ENCODE measurements around the gene MYO16. TPM values are rescaled to one million over a fixed set of nuclear protein-coding genes. Genes with fewer than 3 reads are reported as not detected.
"Not testable (repeated sequence)": the region's sequence is repeated elsewhere in the genome, so short reads cannot be mapped to it uniquely, and the experiment has no call there.

MYO16 gene
- polyA plus RNA-seq, 1 donor, result 0.50 TPM

DNA sequence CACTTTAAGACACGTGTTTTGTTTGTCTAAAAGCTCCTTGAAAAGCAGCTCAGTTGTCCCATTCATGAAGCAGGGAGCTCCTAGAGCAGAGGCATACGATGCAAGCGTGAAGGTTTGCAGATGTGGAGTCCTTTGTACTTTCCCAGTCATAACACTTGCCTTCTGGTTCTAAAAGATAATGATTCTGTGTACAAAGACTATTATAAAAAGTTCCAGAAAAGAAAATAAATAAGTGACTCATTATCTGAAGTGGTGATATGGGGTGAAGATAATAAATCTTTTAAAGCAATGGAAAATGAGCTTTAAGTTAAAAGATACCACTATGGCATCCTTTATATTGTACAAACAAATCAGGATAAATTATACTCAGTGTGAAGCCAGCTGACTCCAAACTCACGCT is 569.9 kb downstream of the MYO16 start:
- no peak for DNase-seq

DNA sequence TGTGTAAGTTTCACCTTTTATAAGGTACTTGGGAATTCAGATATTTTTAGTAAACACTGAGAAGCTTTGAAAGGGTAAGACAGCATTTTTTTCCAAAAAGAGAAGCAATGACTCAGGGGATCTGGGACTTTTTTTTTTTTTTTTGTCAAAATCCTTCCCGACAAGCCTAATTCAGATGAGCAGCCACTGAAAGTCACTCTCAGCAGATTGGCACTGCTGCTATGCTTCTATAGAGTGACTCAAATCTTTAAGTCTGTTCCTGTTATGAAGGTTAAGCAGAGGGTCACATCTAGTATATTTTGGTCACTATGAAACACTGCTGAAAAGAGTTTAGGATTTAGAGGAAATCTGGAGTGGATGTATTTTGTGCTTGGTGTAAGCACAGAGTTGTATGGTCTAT is 571.1 kb downstream of the MYO16 start:
- DNase-seq, result no peak

DNA sequence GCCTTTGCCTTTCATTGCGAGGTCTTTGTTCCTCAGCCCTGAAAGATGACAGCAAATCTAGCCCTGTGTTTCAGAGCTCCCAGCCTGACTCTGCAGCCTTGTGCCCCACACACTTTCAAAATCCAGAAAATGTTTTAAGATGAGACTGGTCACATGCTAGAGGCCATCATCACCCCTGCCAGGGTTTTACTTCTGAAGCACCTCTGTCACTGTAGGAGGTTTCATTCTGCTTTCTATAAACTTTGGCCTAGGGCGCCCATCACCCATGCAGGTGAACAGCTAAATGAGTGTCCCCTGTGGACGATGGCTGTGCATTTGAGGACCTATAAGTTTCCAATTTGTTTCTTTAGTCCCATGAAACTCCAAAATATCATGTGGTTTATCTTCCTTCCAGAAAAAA is 574.2 kb downstream of the MYO16 start:
- DNase-seq, result no peak

GRCh38 chr13:109204252-109204651 is 574.8 kb downstream of the MYO16 start:
- DNase-seq, result no peak

DNA sequence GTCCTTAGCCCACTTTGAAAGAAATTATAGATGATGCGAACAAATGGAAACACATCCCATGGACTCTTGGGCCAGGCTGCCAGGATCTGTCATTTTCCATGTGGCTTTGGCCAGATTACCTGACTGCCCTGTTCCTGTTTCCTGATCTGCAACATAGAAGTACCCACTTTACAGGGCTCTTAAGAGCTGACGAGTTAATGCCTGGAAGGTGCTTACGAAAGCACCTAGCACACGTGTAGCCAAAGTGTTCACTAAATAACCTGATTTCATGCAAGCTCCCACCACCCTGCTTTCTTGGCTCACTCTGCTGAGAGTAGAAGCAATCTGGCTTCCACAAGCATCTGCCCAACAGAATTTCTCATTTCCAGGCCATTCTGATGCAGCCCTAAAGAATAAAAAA is 575.2 kb downstream of the MYO16 start:
- DNase-seq, result no peak

DNA sequence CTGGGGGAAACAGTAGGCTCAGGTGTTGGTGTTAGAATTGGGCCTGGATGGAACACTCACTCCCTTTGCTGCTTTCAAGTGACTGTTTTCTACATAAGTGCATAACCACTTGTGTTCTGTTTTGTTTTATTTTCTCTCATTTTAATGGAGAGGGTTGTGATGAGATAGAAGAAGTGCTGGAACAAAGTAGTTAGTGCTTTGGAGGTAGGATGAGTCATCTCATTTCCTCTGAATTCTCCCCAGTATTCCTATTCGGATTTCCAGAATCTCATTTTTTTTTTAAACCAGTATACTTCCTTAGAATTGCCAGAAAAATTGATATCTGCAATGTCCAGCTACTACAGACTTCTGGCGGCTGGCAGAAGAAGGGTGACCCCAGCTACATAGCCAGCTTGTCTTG is 575.9 kb downstream of the MYO16 start:
- DNase-seq, result no peak

DNA sequence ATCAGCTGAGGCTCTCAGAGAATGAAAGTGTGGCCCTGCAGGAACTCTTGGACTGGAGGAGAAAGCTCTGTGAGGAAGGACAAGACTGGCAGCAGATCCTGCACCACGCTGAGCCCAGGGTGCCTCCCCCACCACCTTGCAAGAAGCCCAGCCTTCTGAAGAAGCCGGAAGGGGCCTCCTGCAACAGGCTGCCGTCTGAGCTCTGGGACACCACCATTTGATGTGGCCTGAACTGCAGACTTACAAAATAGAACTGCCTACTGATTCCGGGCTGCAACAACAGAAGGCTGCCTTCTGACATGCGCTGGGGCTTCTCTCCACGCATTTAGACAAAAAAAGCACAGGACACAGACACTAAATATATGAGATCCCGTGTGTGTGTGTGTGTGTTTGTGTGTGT is 577.2 kb downstream of the MYO16 start:
- no peak for DNase-seq

- DNase-seq, result no peak
These were observed 578.2 kb downstream of the MYO16 start for GRCh38 chr13:109207622-109208021.

DNA sequence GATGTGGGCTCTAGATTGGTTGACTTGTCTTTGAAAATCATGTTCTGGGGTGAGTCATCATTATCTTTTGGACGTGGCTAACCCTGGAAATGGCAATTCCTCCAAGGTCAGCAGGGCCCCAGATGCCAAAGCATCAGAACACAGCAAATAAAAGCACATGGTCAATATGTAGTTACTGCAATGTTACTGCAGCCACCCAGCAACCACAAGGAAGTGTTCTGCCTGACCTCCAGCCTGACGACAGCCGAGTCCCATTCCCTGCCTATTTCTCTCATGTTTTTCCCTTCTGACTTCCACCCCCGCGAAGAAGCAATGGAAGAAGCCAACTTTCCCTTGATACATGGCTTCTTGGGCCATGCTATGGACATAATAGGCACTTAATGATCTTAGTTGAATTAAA is 579.1 kb downstream of the MYO16 start:
- DNase-seq, result no peak

DNA sequence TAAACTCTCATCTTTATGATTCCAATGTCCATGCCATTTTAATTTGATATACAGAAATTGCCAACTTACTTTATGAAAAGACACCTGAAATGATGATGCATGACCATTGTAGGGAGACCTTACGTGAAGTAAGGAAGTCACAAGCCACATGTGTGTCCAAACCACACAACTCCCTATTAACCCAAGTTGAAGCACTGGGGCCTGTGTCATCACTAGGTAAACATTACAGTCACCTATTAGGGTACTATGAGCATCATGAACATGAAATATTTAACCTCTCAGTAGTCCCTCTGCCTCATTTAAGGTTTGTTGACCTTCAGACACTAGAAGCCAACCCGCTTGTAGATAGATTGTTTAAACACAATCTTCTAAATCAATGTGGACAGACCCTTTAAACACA is 580.1 kb downstream of the MYO16 start:
- DNase-seq, result no peak

DNA sequence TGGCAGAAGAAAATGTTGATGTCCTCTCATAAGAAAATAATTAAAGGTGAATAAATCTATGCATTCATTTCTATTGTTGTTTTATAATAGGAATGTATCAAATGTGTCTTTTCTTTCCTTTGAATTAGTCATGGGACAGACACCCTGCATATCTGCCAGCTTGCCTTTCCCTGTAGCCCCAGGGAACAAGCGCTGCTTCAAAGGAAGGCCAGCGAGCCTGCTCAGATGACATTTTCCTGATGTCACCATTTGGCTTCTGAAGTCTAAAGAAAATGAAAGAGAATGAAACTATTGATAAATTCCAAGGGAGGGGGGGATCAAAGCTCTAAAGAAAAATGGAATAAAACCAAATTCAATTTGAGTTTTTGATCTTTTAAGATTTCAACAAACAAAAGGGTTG is 582.2 kb downstream of the MYO16 start:
- no peak for DNase-seq

DNA sequence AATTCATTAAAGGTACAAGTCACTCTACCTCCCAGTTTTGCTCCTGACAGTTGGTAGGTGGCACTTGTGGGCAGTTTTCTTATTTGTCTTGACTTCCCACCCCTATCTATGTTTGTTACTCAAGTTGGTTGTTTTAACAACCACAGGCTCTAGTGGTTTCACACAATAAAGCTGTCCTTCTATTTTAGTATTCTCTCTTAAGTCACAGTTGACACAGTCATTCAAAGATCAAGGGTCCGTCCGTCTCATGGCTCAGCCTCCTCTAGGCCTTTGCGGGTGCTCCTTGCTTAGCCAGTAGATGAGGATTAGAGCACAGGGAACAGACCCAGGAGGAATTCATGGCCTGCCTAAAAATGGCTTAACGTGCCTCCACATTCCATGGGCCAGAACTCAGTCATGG is 583.2 kb downstream of the MYO16 start:
- DNase-seq, result peak; percentile 36

- DNase-seq, result no peak
These were observed 584.3 kb downstream of the MYO16 start for GRCh38 chr13:109213714-109214113.

GRCh38 chr13:109214393-109214792 is 585.0 kb downstream of the MYO16 start:
- DNase-seq, result no peak

GRCh38 chr13:109215377-109215776 is 586.0 kb downstream of the MYO16 start:
- no peak for DNase-seq

GRCh38 chr13:109217510-109217909 is 588.1 kb downstream of the MYO16 start:
- not testable (repeated sequence) for DNase-seq

- DNase-seq, result no peak
These were observed 591.2 kb downstream of the MYO16 start for GRCh38 chr13:109220631-109221030.

GRCh38 chr13:109224033-109224432 is 594.6 kb downstream of the MYO16 start:
- no peak for DNase-seq

DNA sequence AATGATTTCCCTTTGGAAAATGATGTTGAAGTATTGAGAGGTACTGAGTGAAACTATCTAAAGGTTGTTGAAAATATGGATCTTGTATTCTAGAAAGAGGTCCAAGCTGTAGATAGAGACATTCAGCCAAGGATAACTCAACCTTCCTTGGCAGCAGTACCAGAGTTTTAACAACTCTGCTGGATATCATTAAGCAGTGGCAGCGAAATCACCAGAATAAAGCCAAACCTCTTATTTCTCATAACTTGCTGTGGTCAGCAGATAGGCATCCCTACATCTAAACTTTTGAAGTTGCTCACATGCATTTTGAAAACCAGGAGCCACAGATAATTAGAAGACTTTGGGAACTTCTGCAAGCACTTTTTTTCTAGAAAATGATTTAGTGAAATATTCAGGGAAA is 597.2 kb downstream of the MYO16 start:
- DNase-seq, result no peak

DNA sequence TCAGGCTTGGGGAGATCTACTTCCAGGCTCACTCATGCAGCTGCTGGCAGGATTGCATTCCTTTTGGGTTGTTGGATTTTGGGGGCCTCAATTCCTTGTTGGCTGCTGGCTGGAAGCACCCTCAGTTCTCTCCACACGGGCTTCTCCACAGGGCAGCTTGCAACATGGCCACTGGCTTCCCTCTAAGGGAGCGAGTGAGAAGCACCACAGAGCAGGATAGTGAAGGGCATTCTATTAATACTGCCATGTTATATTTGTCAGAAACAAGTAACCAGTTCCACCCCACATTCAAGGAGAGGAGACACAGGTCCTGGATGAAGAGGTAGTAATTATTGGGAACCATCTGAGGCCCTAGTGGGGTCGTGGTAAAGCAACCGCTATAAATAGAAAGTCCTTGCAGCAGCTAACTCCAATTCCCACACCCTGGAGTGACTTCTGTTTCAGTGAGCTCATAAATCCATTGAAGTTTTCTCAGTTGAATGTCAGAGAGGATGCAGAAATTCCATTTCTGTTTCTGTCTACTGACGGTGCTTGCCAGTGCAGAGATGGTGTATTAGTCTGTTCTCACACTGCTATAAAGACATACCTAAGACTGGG is 598.0 kb downstream of the MYO16 start:
- DNase-seq, result no peak

DNA sequence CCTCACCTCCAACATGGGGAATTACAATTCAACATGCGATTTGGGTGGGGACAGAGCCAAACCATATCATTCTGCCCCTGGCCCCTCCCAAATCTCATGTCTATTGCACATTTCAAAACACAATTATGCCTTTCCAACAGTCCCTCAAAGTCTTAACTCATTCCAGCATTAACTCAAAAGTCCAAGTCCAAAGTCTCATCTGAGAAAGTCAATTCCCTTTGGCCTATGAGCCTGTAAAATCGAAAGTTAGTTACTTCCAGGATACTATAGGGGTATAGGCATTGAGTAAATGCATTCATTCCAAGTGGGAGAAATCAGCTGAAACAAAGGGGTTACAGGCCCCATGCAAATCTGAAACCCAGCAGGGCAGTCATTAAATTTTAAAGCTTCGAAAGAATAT is 598.8 kb downstream of the MYO16 start:
- DNase-seq, result no peak

DNA sequence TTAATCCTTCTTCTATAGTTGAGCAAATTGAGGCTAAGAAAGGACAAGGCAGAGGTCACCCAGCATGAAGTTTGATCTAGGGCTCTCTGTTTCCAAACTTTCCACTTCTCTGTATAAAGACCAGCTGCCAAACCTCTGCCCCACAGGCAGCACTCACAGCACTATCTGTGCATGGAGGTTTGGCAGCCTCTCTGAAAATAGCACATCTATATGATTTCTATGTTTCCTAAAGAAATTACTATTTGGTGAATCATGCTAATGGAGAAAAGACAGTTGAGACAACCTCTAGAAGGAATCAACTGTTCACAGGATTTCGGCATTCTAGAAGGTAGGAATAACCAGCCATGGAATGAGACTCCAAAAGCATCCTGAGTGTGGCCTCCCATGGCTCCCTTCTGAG is 602.5 kb downstream of the MYO16 start:
- no peak for DNase-seq

DNA sequence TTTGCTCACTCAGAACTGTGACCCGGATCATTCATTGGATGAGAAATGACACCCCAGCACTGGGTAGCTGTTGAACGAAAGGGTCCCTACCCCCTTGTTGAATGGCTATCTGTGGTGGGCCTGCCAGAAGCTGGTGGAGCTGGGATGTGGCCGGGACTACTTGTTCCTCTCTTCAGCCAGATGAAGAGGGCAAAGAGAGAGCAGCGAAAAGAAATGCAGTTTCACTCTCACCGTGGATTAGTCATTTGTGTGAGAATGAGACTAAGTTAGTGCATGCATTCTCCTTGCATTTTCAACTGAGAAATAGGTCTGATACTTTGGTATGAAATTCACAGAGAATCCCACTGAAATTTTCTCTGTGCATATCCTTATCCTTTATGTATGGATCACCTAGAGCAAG is 603.9 kb downstream of the MYO16 start:
- no peak for DNase-seq

GRCh38 chr13:109235901-109236300 is 606.5 kb downstream of the MYO16 start:
- DNase-seq, result no peak

DNA sequence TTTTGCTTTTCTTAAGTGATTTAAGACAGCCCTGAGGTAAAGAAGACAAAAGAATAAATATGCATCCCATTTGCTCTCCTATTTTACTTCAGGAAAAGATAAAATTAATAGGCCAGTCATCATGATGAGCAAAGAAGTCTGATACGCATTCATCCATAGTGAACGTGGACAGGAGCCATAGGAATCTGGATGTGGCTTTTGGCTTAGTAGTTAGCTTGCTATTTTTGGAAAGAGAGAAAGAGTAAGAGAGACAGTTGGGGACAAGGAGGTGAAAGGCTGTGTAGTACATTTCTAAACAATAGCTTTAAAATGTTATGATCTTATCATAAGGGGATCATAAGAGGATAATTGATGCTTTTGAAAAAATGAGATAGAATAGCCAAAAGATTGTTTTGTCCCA is 611.7 kb downstream of the MYO16 start:
- DNase-seq, result no peak
